Measurements from ENCODE around the gene DUSP1. TPM values are rescaled to one million over a fixed set of nuclear protein-coding genes. Genes with fewer than 3 reads are reported as not detected.
A peak's percentile ranks its signal among the peaks of the same experiment; 100 is the strongest.

DUSP1 gene
- total RNA-seq, 1 donor from 2014 or later = 357 TPM

GRCh38 chr5:172745838-172746237 lies 25.2 kb downstream of the DUSP1 start:
- no peak for DNase-seq (ENCODE audit: low read depth in 2 of 2)

GRCh38 chr5:172745406-172745805 lies 25.6 kb downstream of the DUSP1 start:
- DNase-seq (ENCODE audit: low read depth in 2 of 2) = no peak

- DNase-seq (ENCODE audit: low read depth in 2 of 2) = no peak
Observed at GRCh38 chr5:172744123-172745104, 26.6 kb downstream of the DUSP1 start.

GRCh38 chr5:172743112-172743959 lies 27.7 kb downstream of the DUSP1 start:
- DNase-seq (ENCODE audit: low read depth in 2 of 2) = peak; percentile 45 to 71

GRCh38 chr5:172741206-172741582 lies 29.8 kb downstream of the DUSP1 start:
- no peak for DNase-seq (ENCODE audit: low read depth in 2 of 2)

GRCh38 chr5:172740428-172741205 lies 30.4 kb downstream of the DUSP1 start:
- peak; percentile 68 to 85 for DNase-seq (ENCODE audit: low read depth in 2 of 2)

- DNase-seq (ENCODE audit: low read depth in 2 of 2) = no peak
Observed at GRCh38 chr5:172739375-172739774, 31.6 kb downstream of the DUSP1 start.

GRCh38 chr5:172736508-172737135 lies 34.4 kb downstream of the DUSP1 start:
- peak in 1 of 2 donors; percentile 19 for DNase-seq (ENCODE audit: low read depth in 2 of 2)

GRCh38 chr5:172735141-172735831 lies 35.7 kb downstream of the DUSP1 start:
- no peak for DNase-seq (ENCODE audit: low read depth in 2 of 2)

GRCh38 chr5:172733974-172734346 lies 37.0 kb downstream of the DUSP1 start:
- DNase-seq (ENCODE audit: low read depth in 2 of 2) = no peak

GRCh38 chr5:172733131-172733973 lies 37.6 kb downstream of the DUSP1 start:
- peak; percentile 92 to 96 for DNase-seq (ENCODE audit: low read depth in 2 of 2)

- no peak for DNase-seq (ENCODE audit: low read depth in 2 of 2)
Observed at GRCh38 chr5:172732201-172732865, 38.7 kb downstream of the DUSP1 start.

- no peak for DNase-seq (ENCODE audit: low read depth in 2 of 2)
Observed at GRCh38 chr5:172731680-172732074, 39.3 kb downstream of the DUSP1 start.

- DNase-seq (ENCODE audit: low read depth in 2 of 2) = peak; percentile 33 to 90
Observed at GRCh38 chr5:172730981-172731679, 39.9 kb downstream of the DUSP1 start.

- no peak for DNase-seq (ENCODE audit: low read depth in 2 of 2)
Observed at GRCh38 chr5:172730222-172730621, 40.8 kb downstream of the DUSP1 start.

GRCh38 chr5:172729588-172729987 lies 41.4 kb downstream of the DUSP1 start:
- DNase-seq (ENCODE audit: low read depth in 2 of 2) = no peak

GRCh38 chr5:172728481-172729241 lies 42.3 kb downstream of the DUSP1 start:
- DNase-seq (ENCODE audit: low read depth in 2 of 2) = no peak

- no peak for DNase-seq (ENCODE audit: low read depth in 2 of 2)
Observed at GRCh38 chr5:172727551-172727950, 43.4 kb downstream of the DUSP1 start.

Measured in lung microvascular endothelial cell (primary cell).